Fibroblast of skin of right quadriceps (primary cell): Measurements from ENCODE around the gene CNNM1.
A peak's percentile ranks its signal among the peaks of the same experiment; 100 is the strongest.

Experiments
- DNase-seq: peaks from one replicate; pipeline ENCODE4 v3.0.0-alpha.2; 2013

Gene CNNM1

DNA sequence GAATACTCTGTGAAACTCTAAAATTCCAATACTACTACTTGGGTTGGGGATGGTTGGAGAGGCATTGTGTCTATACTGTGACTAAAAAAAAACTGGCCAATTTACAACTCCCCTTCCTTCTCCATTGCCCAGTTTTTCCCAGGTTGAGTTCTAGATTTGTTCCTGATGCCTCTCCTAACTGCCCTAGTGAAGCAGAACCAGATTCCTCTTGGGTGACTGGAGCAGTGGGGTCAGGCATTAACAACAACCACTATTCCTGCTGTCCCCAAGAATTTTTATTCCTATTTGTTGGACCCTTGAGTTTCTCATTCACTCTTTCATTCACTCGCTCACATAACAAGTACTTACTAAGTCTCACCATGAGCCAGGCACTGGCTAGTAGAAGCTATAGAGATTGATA is 95.5 kb downstream of the CNNM1 start:
- no peak for DNase-seq

DNA sequence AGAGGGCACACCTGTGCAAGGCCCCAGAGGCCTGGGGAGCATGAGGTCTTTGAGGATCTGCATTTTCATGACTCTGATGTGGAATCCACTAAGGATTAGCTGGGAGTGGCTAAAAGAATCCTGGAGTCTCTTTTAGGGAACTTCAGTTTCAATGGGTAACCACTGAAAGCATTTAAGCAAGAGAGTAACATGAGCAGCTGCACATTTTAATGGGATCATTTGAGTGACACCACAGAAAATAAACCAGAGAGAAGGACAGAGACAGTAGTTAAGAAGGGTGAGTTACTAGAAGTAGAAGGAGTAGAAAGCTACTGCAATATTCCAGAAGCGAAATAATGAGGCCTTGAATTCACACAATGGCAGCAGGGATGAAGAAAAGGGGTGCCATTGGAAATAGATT is 96.0 kb downstream of the CNNM1 start:
- DNase-seq, result no peak

DNA sequence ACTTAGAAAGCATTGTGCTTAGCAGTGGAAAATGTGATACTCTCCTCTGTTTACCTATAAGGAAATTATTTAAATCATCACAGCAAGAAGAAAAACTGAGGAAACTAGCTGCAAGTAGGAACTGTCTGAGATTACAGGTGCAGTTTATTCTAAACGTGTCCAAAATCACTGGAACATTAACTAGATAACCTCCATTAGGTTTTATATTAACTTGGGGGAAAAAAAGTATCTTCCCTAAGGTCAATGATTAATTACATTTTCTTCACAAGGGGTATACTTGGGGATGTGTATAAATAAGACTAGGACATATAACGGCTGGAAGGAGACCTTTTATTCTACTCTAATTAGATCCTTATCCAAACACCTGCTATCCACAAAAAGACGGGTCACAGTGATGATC is 97.5 kb downstream of the CNNM1 start:
- no peak for DNase-seq

DNA sequence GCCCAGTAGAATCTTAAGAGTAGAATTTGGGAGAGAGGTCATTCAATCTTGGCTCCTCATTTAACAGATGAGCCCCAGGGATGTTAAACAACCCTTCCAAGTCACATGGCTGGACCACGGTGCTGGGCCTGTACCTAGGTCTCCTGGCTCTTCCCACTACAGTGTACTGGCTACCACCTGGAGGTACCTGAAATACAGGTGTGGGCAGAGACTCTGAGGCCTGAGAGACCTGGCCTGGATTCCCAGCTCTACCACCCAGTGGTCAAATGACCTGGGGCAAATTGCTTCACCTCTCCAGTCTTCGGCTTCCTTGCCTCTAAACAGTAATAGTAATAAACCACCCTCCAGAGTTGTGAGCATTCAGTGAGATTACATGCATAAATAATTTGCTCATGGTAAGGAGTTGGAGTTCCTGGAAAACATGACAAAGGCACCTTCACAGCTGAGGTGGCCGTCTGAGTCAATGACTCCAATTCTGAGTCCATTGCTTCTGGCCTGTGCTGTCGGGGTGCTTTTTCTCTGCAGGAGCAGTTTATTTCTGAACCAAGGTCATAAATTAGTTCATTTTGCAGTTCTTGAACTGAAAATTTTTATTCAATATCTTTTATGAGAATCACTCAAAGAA is 98.5 kb downstream of the CNNM1 start:
- no peak for DNase-seq

DNA sequence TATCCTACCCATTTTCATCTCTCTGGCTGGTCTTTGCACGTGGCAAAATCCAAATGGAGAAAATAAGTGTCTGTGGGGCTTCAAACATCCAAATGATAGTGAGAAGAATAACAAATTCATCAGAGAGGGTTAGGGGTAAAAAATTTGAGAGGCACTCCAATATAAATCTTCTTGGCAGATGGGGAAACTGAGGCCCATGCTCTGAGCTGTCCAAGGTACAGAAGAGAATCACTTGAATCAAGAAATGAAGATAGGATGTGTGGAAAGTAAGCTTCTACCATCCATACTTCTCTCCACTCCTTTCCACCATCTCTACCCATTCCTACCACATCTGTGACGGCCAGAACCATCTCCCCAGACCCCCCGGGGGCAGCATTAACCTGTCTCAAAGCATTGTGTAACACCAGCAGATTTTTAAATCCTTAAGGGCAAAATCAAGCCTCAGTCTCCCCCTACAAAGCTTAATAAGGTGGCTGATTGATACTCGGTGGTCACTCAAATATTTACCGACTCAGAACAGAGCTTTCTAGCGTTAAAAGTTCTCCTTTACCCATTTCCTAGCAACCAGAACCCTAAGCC is 100.5 kb downstream of the CNNM1 start:
- DNase-seq, result no peak

DNA sequence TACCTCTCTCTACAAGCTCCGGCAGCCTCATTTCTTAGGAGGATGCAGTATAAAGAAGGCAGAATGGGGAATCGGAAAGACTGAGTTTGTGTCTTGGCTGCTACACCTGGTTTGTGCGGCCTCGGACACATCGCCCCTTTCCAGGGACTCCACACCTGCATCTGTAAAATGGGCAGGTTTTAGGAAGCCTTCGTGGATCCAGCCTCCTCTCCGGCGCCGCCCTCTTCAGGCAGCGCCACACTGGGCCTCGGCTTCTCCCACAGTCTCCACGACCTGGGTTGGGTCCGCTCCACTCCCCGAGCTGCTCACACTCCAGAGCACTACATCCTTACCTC is 100.9 kb downstream of the CNNM1 start:
- DNase-seq, result no peak

DNA sequence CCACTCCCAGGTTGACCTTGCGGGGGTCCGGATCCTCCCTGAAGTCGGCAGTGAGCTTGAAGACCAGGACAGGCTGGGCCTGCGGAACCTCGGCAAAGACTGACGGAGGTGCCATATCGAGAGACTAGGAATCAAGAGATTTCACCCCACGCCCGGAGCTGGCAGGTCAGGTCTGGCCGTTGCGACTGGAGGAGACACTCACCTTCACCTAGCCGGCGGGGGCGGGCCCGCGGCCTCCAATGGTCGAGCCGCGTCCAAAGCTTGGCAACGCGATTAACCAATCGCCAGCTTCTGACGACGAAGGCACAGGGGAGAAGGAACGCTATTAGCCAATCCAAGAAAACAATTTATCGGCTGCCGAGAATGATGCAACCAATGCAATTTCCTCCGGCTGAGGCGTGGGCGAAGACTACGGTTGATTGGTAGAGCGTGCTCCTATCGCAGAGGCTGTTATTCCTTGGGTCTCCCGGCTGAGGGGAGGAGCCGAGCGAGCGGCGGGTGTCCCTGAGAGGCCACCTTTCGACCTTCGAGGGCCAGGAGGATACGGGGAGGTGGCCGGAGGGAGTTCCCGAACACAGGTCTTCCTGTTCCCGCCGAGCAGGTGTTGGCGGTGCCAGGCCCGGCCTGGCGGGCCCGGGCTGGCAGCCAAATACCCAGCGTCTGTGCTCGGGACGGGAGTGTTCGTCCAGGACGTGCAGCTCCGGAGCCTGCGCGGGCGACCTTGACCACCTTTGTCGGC is 101.5 kb downstream of the CNNM1 start, which contains the start of gene GOT1:
TSS of gene GOT1 (minus strand) at position 174 of the 739 bp plus-strand sequence. CDS start at position 115, 59 bp downstream.
- DNase-seq, result peak; percentile 99

DNA sequence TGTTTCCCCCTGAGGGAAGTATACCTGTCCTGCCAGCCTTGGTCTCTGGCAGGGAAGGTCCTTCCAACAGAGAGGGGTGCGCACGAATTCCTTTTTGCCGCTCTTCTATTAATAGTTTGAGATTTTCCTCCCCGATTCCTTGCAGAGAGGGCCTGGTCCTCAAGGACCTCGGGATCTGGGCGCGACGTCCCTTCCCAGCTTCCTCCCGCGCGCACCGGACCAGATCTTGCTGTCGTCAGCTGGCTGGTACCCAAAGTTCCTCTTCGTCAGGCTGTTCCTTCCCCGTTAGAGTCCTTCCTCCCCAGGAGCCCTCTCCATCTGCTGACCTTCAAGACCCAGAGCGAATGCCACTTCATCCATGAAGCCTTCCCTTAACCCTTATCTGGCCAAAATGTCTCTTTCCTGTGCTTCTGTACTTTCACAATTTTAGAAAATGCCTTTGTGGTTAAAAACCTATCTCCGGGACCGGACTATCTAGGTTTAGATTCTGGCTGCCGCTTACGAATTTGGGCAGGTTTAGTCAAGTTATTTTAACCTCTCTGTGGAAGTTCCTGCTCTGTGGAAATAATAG is 102.1 kb downstream of the CNNM1 start:
- DNase-seq, result peak; percentile 31

DNA sequence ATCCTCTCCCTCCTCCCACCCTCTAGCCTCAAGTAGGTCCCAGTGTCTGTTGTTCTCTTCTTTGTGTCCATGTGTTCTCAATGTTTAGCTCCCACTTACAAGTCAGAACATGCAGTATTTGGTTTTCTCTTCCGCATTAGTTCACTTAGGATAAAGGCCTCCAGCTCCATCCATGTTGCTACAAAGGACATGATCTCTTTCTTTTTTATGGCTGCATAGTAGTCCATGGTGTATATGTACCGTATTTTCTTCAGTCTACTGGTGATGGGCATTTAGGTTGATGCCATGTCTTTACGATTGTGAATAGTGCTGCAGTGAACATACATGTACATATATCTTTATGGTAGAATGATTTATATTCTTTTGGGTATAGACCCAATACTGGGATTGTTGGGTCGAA is 102.9 kb downstream of the CNNM1 start:
- no peak for DNase-seq

DNA sequence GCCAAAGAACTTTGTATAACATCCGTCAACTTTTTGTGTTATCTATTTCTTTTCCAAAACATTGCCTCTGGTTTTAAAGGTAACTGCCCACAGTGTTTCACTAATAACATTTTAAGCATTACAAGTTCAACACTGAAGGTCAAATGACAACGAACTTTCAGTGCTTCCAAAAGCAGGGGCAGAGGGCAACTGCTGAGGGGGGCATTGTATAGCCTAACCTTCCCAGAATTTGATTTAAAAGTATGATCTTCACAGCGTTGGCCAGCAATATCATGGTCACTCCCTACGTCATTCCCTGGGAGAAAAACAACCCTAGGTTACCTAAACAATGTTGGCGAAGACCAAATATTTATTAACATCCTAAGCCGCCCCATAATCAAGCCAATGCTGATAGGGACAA is 103.7 kb downstream of the CNNM1 start:
- DNase-seq, result no peak

DNA sequence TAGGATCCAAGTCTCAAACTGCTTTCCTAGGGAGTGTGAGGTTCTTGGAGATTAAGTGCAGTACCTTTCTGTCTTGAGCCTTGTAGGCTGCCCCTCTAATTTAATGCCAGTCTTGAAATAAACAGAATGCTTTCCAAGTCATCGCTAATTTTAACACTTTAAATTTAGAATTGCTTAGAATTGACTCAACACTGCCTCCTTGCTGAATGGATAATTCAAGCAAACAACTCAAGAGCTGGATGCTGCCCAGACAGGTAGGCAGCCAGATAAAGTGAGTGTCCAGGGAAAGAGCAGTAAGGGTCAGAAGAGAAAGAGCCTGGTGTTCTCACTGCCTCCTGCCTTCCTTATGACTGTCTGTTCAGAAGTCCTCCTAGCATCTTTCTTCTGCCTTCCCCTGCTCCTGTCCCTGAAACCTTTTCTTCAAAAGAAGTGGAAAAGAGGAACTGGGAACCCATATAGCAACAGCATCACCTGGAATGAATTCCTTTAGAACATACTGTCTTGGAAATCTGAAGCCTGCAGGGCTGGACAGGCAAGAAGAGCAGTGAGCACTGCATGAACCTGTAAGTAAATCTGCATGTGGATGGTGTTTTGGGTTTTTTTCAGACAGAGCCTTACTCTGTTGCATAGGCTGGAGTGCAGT is 104.3 kb downstream of the CNNM1 start:
- DNase-seq, result no peak

DNA sequence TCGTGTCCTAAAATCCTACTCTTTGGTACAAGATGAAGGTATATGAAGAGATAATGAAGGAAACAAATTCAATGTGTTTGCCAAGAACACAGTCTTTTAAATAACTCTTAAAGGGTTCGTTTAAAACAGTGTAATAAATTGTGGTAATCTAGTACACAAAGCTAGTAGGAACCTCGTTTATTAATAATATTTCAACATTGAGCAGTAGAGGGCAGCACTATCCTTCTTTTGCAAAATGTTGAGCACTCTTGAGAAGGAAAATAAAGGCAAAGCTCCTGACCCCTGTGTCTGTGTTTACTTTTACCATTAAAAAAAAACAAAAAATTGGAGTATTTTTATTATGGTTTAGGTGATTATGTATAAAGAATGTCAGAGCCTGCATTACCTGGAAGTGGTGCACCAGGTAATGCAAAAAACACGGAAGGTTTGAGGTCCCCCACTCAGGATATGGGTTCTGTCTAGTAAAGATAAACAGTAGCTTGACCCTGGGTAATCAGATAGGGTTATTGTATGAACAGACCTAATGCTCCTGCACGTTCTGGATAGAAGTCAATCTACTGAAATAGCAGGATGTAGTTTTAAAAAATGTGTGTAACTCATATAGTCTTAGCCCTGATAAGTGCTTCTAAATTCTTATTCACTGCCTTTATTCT is 107.0 kb downstream of the CNNM1 start:
- peak; percentile 41 for DNase-seq

DNA sequence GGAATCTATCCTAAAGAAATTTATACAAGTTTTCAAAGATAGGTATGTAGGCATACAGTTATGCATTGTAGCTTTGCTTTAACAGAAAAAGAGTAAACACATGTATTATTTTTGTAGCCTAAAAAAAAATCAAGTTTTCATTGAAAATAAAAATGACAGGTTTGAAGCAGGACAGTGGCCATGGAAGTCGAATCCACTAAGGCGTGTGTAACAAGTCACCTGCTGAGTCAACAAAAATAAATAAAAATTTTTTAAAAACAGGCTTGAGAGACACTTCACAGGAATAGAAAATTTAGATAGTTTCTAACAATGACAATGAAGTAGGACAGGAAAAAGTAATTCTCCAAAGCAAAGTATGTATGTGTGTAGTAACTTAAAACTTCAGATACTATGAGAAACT is 109.7 kb downstream of the CNNM1 start:
- DNase-seq, result no peak

DNA sequence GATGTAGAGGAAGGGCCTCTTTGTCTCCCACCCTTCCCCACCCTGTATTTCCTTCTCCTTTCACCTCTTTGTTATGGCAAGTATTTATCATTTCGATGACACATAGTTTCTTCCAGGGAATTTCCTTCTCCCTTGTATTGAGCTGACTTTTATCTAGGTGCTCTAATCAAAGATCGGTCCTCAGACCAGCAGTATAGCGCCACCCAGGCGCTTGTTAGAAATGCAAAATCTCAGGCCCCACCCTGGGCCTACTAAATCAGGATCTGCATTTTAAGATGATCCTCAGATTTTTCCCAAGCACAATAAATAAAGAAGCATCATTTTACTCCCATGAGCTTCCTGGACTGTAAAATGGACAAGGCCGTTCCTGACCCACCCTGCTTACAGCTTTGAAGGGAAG is 113.2 kb downstream of the CNNM1 start:
- no peak for DNase-seq

DNA sequence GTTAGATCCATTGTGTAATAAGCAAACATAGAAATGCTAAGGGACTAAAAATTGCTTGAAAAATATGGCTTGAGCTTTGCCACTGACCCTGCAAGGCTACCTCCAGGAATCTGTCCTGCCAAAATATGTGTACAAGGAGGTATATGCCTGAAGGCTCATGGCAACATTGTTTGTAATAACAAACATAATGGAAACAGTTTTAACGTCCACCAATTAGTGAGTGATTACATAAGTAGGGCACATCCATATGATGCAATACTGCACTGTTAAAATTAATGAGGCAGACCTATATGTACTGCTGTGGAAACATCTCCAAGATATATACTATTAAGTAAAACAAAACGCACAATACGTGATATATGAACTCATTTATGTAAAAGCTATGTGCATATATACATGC is 114.3 kb downstream of the CNNM1 start:
- DNase-seq, result no peak
